Superior temporal gyrus (tissue), 1 donor: ENCODE data around the gene SAMD4B.
"Not testable (repeated sequence)": the region's sequence is repeated elsewhere in the genome, so short reads cannot be mapped to it uniquely, and the experiment has no call there.

Experiments
- DNase-seq: peaks from one replicate; pipeline ENCODE4 v3.0.0-alpha.2; 2016; ENCODE audit errors: extremely low spot score

SAMD4B gene

DNA sequence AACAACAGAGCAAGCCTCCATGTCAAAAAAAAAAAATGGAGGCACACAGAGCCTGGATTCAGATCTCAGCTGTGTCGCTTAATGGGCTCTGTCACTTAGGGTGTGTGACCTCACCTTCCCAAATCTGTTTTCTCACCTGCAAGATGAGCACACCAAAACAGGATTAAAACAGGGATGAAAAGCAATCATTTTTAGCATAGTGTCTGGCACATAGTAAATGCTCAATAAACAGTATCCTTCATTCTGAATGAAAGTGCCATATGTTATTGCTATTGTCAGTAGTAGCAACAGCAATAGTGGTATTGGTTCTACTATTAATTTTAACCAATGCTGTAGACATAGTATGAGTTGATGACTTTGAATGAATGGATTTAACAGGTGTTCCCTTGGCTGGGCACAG, 23.3 kb downstream of the SAMD4B start:
- DNase-seq = no peak

GRCh38 chr19:39369200-39369599, 27.0 kb downstream of the SAMD4B start:
- no peak for DNase-seq

DNA sequence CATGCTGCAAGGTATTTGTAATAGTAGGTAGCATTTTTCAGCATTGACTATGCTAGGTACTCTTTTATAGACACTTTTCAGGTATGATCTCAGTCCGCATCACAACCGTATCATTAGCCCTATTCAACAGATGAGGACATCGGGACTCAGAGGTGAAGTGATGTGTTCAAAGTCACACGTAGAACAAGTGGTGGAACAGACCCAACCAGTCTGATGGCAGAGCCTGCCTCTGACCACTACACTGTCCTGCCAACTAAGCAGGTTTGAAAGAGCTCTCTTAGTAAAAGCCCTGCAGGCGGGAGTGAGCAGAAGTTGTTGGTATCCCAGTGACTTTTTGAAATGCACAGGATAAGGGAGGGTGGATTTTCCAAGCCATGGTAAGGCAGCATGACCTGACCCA, 28.5 kb downstream of the SAMD4B start:
- DNase-seq = no peak

GRCh38 chr19:39372047-39372802, 30.0 kb downstream of the SAMD4B start:
- DNase-seq = no peak

DNA sequence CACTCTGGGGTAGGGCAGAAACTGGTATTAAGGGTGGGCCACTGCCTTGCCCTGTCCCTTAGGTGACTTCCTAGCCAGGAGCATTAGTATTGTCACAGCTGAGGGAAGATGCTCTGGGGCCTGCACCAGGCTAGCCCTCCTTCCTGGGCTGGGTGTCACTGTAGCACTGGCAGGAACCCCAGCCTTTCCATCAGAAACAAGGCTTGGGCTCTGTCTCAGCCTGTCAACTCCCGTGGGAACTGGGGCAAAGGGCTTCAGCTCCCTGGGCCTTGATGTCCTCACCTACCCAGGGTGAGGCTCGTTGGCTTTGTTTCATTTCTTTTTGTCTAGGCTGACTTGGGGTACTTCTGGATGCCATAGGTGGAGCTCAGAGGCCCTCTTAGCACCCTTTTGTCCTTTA, 30.7 kb downstream of the SAMD4B start:
- DNase-seq = no peak

DNA sequence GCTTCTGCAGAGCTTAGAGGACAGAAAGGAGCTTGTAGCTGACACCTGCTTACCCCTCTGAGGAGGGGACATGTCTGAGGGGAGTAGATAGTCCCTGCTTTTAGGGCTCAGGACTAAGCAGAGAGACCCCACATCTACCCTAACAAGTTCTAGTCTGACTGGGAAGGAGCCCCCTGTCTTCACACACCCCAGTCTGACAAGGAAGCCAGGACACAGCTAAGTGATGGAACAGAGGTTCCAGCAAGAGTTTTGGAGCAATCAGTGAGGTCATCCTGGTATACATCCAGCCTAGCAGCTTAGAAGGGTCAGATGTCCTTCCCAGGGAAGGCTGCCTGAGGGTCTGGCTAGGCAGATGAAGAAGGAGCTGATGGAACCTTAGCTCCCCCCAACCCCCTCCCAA, 33.7 kb downstream of the SAMD4B start:
- DNase-seq = no peak

DNA sequence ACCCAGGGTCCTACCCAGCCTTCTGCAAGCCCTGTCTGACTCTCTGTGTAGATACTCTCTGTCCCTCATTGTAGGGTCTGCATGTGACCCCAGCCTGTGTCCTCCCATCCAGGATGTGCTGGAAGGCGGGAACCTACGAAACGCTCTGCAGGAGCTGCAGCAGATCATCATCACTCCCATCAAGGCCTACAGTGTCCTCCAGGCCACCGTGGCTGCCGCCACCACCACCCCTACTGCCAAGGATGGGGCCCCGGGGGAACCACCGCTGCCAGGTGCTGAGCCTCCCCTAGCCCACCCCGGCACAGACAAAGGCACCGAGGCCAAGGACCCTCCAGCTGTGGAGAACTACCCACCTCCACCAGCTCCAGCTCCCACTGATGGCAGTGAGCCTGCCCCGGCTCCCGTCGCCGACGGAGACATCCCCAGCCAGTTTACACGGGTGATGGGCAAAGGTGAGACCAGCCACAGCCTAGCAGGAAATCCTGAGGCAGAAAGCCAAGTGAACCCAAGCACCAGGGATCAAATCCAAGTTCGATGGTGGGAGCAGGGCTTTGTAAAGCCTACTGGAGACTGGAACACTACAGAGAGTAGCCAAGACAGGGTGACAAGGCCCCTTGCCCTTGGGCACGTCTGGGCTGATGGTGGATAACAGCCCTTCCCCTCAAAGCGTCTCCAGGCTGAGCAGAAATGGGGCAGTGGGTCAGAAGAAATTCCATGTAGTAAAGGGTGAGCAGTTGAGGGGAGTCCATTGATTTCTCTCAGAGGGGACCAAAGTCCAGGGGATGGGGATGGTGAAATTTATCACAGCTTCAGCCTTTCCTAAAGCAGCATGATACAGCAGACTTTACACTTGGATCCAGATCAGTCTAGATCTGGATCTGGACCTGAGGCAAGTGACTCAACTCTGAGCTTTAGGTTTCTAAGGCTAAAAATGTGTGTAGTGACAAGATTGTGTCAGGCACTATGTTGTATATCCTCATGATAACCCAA, 35.4 kb downstream of the SAMD4B start:
- no peak for DNase-seq

DNA sequence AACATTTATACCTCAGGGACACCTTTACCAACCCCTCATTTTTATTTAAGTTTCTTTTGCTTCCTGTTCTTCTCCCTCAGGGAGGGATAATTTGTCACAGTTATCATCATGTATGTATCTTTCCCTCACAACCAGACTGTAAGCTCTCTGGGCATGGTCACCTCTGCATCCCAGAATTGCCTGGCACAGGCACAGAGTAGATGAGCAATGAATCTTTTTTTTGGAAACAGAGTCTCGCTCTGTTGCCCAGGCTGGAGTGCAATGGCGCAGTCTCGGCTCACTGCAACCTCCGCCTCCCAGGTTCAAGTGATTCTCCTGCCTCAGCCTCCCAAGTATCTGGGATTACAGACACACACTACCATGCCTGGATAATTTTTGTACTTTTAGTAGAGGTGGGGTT, 37.1 kb downstream of the SAMD4B start:
- not testable (repeated sequence) for DNase-seq

DNA sequence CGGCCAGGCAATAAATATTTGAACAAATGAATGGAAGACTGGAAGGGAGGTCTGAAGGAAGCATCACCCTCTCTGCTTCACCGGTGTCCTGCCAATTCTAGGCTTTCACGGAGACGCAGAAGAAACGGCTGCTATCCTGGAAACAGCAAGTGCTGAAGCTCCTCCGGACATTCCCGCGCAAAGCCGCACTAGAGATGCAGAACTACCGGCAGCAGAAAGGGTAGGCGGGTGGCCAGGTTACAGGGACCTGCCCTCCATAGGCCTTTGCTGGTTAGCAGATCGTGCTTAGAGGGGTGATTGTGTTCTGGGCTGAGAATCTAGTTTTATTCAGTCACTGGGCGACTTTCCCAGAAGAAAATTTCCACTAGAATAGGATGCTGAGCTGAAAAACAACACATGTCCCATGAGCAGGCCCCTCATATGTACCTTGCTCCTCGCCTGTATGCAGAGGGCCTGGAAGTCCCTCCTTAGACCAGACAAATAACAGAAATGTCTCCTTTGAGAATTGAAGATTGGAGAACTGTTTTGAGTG, 37.7 kb downstream of the SAMD4B start:
- DNase-seq = peak; percentile 63

- no peak for DNase-seq
Measured at GRCh38 chr19:39380521-39381502, 38.6 kb downstream of the SAMD4B start.

GRCh38 chr19:39381910-39382611, 39.8 kb downstream of the SAMD4B start:
- DNase-seq = no peak

- no peak for DNase-seq
Measured at GRCh38 chr19:39382991-39383828, 41.0 kb downstream of the SAMD4B start.

- no peak for DNase-seq
Measured at GRCh38 chr19:39384839-39385568, 42.8 kb downstream of the SAMD4B start.

DNA sequence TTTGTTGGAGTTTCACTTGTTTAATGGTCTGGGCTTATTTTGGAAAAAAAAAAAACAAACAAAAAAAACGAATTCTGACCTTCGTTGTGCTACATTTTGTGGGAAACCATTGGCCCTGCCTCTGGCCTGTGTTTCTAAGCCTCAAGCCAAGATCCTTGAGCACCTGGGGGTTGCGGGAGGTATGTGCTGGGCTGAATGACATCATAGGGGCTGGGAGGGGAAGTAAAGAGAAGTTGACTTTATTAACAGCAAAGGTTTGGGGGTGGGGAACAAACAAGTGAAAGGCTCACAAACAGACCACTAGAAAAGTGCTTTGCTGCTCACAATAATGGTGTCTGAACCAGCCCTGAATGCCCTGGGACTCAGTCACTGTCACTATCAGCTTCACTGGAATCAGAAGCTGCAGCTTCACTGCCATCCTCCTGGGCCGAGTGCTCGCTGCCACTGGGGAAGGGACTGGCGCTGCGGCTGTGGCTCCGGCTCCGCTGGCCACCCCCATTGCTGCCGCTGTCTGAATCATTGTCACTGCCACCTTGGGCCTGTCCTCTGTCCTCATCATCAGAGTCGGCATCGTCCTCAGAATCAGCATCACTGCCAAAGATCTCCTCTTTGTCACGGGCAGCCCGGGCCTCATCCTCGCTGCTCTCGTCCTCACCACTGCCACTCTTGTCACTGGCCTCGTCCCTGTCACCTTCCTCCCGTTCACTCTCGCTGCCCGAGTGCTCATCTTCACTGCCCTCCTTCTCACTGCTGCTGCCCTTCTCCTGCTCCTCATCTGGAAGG, 43.6 kb downstream of the SAMD4B start:
- DNase-seq = no peak

DNA sequence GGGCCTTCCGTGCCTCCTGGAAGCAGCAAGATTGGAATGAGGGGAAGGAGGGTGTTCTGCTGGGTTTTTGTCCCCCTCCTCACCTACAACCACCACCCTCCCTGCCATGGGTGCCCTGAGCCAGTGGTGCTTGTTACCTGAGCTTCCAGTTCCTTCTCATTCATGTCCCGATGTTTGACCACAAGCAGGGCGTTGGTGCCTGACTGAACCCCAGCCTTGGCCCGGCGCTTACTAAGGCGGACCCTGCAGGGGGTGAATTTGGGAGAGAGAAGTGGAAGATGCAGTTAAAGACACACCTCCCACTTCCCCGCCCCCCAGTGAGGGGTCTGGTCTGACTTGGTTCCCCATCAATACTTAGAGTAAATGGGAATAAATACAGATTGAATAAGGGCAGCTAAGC, 44.3 kb downstream of the SAMD4B start:
- no peak for DNase-seq

DNA sequence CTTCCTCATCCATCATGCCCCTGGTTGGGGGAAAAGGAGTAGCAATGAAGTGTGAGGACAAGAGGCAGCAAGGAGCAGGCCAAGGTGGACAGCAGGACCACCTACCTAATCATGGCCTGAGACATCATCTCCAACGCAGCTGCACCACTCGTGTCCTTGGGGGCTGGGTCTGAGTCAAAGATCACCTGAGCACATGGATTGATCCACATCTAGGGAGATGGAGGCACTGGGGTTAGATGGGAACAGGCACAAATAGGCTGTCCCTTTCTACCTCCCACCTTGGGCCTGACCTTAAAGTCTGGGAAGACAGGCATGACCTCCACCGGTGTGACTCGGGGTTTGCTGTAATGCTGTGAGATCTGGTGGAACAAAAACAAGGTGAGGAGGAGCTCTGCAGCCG, 46.4 kb downstream of the SAMD4B start:
- DNase-seq = no peak

DNA sequence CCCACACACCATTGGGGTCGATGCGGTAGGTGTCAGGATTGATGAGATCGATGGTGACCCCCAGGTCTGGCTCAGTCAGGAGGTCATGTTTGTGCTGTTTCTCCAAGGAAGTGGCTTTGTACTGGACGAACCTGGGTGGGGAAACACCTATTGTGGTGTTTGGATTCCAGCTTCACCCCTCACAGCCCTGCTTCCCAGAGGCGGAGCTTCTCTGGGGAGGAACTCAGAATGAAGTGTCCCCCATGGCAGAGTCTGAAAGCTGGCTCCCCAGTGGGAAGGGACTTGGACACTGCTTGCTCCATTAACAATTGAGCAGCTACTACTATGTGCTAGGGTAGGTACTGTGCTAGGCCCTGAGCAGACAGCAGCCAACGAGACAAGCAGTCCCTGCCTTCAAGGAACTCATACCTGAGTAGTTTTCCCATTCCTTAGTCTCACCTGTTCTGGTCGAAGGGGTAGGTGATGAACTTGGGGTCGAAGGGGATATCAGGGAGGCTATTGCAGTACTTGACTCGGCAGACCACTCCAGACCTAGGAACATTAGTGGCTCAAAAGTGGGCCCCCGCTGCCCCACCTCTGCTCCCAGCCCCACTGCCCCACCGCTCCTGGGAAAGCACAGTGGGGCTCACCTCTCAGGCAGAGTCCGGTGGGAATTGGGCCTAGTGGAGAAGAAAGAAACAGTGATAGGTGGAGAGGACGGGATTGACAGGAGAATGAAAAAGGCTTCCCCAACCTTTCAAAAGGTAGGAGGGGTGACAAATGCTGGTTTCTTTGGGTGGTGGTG, 47.6 kb downstream of the SAMD4B start:
- DNase-seq = no peak

- DNase-seq = peak; percentile 69
Measured at GRCh38 chr19:39390451-39390750, 48.2 kb downstream of the SAMD4B start.
